H7 (cell line): ENCODE results near the gene THBS4. TPM values are rescaled to one million over a fixed set of nuclear protein-coding genes. Genes with fewer than 3 reads are reported as not detected.

Experiments used
- DNase-seq: peaks from one replicate; pipeline ENCODE4 v3.0.0; 2012
- H3K27me3 ChIP-seq: 2 replicates; pipeline ENCODE4 v1.6.0; 2011; ENCODE audit warnings: mild to moderate bottlenecking, low read length; ENCODE audit not compliant: control insufficient read depth, insufficient read depth
- H3K36me3 ChIP-seq: replicated peaks from 2 replicates; pipeline ENCODE4 v1.5.1; 2011; ENCODE audit warnings: low read length; ENCODE audit not compliant: control insufficient read depth, insufficient read depth
- H3K4me3 ChIP-seq: 2 replicates; pipeline ENCODE4 v1.5.1; 2011; ENCODE audit warnings: low read depth, mild to moderate bottlenecking, control low read depth, low read length, moderate library complexity; ENCODE audit not compliant: insufficient read depth
- total RNA-seq: library from RNA; depleted of rRNA; stranded (reverse); fragments of >200 nt; shearing (Covaris generic); gene quantifications from 2 replicates; pipeline ENCODE4 v1.2.3, GENCODE V29; 2014; rRNA removed

The THBS4 gene
- total RNA-seq, 1 experiment from 2014 or later = 3.1 TPM

DNA sequence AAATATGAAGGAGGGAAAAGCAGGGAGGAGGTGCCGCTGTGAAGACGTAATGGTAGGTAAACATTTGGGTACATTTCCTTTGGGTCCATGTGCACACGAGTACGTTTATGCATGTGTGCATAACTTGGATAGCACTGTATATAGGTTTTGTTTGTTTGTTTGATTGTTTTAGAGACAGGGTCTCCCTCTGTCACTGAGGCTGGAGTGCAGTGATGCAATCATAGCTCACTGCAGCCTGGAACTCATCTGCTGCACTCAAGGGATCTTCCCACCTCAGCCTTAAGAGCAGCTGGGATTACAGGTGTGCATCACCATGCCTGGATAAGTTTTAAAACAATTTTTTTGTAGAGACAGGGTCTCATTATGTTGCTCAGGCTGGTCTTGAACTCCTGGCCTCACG, 94.0 kb downstream of the THBS4 start:
- Histone ChIP-seq H3K4me3 (no peak overlapping the region), H3K36me3 (no peaks in the 10 kb centered on the region; the same call in 1 of the 2 replicates), H3K27me3 (no peaks in the 10 kb centered on the region)
- DNase-seq = no peak

Other genes with a start within 250 kb of the THBS4 start
- 16.6 and 30.4 TPM in 2 replicates for gene MTX3, start 44.1 kb upstream of the THBS4 start, total RNA-seq
- gene SERINC5, start 220.7 kb downstream of the THBS4 start, total RNA-seq = 40.7 and 62.7 TPM in 2 replicates